ENCODE measurements around the gene CREG2. TPM values are rescaled to one million over a fixed set of nuclear protein-coding genes. Genes with fewer than 3 reads are reported as not detected.

Gene CREG2
- polyA plus RNA-seq, 1 experiment, result not detected

GRCh38 chr2:101382442-101382841, 4.9 kb downstream of the CREG2 start:
- ChIA-PET CTCF (interaction anchor here (0.7 to 1.3 kb wide), 3 partner anchors 33 to 455 kb away, joined by 4 to 8 read pairs (median 5); no protein-coding TSS in a partner anchor), POLR2A (no interaction called here)
- no peak overlapping the region for H3K4me3 ChIP-seq (ENCODE audit: low read depth, low read length)
- no peak for TF ChIP-seq CTCF (IDR thresholded peaks at IDR 0.05; ENCODE audit: low read depth, low read length)
- no peaks in the 10 kb centered on the region for H3K9me3 ChIP-seq (ENCODE audit: control insufficient read depth, insufficient read depth, low read length)
- H3K27me3 ChIP-seq (ENCODE audit: control insufficient read depth, insufficient read depth, low read length), result peaks cover 20% of the 10 kb centered on the region
- H3K27ac ChIP-seq (ENCODE audit: low read depth, low read length), result no peak overlapping the region
- no peak for DNase-seq (ENCODE audit: low read depth, low spot score)

- ChIA-PET CTCF (interaction anchor here (0.9 kb wide), 1 partner anchor 31 kb away, joined by 3 read pairs; no protein-coding TSS in a partner anchor), POLR2A (interaction anchor here (0.8 kb wide), 1 partner anchor 436 kb away, joined by 3 read pairs; no protein-coding TSS in a partner anchor)
Measured at GRCh38 chr2:101380376-101380775, 6.9 kb downstream of the CREG2 start.

GRCh38 chr2:101379091-101379490, 8.2 kb downstream of the CREG2 start:
- no peak for DNase-seq (ENCODE audit: low read depth, low spot score)
- ChIA-PET CTCF (no interaction called here), POLR2A (no interaction called here)

More at GRCh38 chr2:101380376-101380775, 6.9 kb downstream of the CREG2 start:
- TF ChIP-seq CTCF (IDR thresholded peaks at IDR 0.05; ENCODE audit: low read depth, low read length), result no peak
- no peak overlapping the region for H3K27ac ChIP-seq (ENCODE audit: low read depth, low read length)
- no peak overlapping the region for H3K4me3 ChIP-seq (ENCODE audit: low read depth, low read length)
- peak; percentile 15 for DNase-seq (ENCODE audit: low read depth, low spot score)
- no peaks in the 10 kb centered on the region for H3K9me3 ChIP-seq (ENCODE audit: control insufficient read depth, insufficient read depth, low read length)
- peaks cover 11% of the 10 kb centered on the region for H3K27me3 ChIP-seq (ENCODE audit: control insufficient read depth, insufficient read depth, low read length)

GRCh38 chr2:101375653-101376052, 11.7 kb downstream of the CREG2 start:
- H3K4me3 ChIP-seq (ENCODE audit: low read depth, low read length), result no peak overlapping the region
- POLR2A ChIA-PET, result no interaction called here
- peaks cover 3% of the 10 kb centered on the region for H3K27me3 ChIP-seq (ENCODE audit: control insufficient read depth, insufficient read depth, low read length)
- CTCF ChIA-PET, result interaction anchor here (1.2 kb wide), 2 partner anchors 12 to 33 kb away, joined by 3 to 4 read pairs; no protein-coding TSS in a partner anchor
- no peak overlapping the region for H3K27ac ChIP-seq (ENCODE audit: low read depth, low read length)
- TF ChIP-seq CTCF (IDR thresholded peaks at IDR 0.05; ENCODE audit: low read depth, low read length), result no peak
- DNase-seq (ENCODE audit: low read depth, low spot score), result no peak
- no peaks in the 10 kb centered on the region for H3K9me3 ChIP-seq (ENCODE audit: control insufficient read depth, insufficient read depth, low read length)

More at GRCh38 chr2:101379091-101379490, 8.2 kb downstream of the CREG2 start:
- TF ChIP-seq CTCF (IDR thresholded peaks at IDR 0.05; ENCODE audit: low read depth, low read length), result no peak
- Histone ChIP-seq H3K27me3 (ENCODE audit: control insufficient read depth, insufficient read depth, low read length) (peaks cover 4% of the 10 kb centered on the region), H3K27ac (ENCODE audit: low read depth, low read length) (no peak overlapping the region), H3K9me3 (ENCODE audit: control insufficient read depth, insufficient read depth, low read length) (no peaks in the 10 kb centered on the region), H3K4me3 (ENCODE audit: low read depth, low read length) (no peak overlapping the region)

- H3K27ac ChIP-seq (ENCODE audit: low read depth, low read length), result no peak overlapping the region
- POLR2A ChIA-PET, result no interaction called here
- DNase-seq (ENCODE audit: low read depth, low spot score), result no peak
- H3K27me3 ChIP-seq (ENCODE audit: control insufficient read depth, insufficient read depth, low read length), result peaks cover 7% of the 10 kb centered on the region
- no peak overlapping the region for H3K4me3 ChIP-seq (ENCODE audit: low read depth, low read length)
- CTCF ChIA-PET, result interaction anchor here (1.2 kb wide), 1 partner anchor 13 kb away, joined by 3 read pairs; no protein-coding TSS in a partner anchor
- no peaks in the 10 kb centered on the region for H3K9me3 ChIP-seq (ENCODE audit: control insufficient read depth, insufficient read depth, low read length)
- no peak for TF ChIP-seq CTCF (IDR thresholded peaks at IDR 0.05; ENCODE audit: low read depth, low read length)
Measured at GRCh38 chr2:101374821-101375561, 12.3 kb downstream of the CREG2 start.

Data from AG04450 (cell line).